ENCODE data around the gene PON3. TPM values are rescaled to one million over a fixed set of nuclear protein-coding genes. Genes with fewer than 3 reads are reported as not detected.

PON3 gene
- total and polyA plus RNA-seq, 2 of the 13 experiments (the other 11 are each of a cell fraction or from before 2014, with no cell fraction given): 23.6 to 37.8 TPM

DNA sequence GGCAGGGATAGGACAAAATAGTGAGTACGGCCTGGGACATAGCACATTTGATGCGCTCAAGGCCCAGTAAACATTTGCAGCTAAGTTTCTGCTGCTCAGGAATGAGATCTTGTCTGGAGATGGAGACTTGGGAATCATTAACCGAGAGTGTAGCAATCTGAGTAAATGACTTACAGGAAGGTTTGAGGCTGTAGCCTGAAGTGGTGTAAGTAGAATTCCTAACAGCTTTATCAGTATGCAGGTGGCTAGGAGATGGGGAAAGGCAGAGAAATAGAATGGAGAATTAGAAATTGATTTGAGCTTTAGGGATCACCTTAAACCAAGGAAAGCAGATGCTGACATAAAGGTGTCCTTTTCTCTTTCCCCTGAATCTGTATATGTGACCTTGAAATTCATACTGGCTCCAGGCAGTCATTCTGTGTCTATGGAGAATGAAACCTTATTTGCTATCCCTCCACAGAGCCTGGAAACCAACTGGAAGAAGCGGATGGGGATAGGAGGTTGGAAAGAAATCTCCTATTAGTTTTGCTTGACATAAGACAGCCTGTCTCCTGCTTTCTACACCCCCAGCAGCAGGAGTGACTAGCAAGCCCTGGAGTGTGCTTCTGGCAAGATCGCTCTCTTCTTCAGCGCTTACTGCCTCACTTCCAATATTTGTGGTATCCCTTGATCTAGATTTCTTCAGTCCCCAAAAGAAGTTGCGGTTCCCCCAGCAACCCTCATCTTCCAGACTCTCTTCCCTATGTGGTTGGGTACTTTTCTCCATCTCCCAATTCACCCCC, 45.1 kb upstream of the PON3 start (continued):
- TF ChIP-seq, protein P1, sequence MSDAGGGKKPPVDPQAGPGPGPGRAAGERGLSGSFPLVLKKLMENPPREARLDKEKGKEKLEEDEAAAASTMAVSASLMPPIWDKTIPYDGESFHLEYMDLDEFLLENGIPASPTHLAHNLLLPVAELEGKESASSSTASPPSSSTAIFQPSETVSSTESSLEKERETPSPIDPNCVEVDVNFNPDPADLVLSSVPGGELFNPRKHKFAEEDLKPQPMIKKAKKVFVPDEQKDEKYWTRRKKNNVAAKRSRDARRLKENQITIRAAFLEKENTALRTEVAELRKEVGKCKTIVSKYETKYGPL (CRISPR knock-in tag; IDR thresholded peaks at IDR 0.05): no peak
- TF ChIP-seq AHDC1 (CRISPR knock-in tag; IDR thresholded peaks at IDR 0.05; ENCODE audit: borderline replicate concordance): no peak; the same call in 1 of the 2 replicates
- TF ChIP-seq ZNF713 (CRISPR knock-in tag; IDR thresholded peaks at IDR 0.05): no peak
- no peak for TF ChIP-seq ZNF362 (CRISPR knock-in tag; IDR thresholded peaks at IDR 0.05; ENCODE audit: borderline replicate concordance)
- no peak for TF ChIP-seq DNMT1 (CRISPR knock-in tag; IDR thresholded peaks at IDR 0.05)
- no peak for TF ChIP-seq TRAFD1 (CRISPR knock-in tag; IDR thresholded peaks at IDR 0.05; ENCODE audit: borderline replicate concordance)
- TF ChIP-seq CCDC6 (CRISPR knock-in tag; IDR thresholded peaks at IDR 0.05): no peak
- no peak for TF ChIP-seq STAT5B (CRISPR knock-in tag; IDR thresholded peaks at IDR 0.05)
- TF ChIP-seq, protein P2, sequence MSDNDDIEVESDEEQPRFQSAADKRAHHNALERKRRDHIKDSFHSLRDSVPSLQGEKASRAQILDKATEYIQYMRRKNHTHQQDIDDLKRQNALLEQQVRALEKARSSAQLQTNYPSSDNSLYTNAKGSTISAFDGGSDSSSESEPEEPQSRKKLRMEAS (IDR thresholded peaks at IDR 0.05): no peak
- no peak for TF ChIP-seq ZNF577 (CRISPR knock-in tag; IDR thresholded peaks at IDR 0.05; ENCODE audit: borderline replicate concordance, low read depth)
- no peak for TF ChIP-seq ZFP62 (CRISPR knock-in tag; IDR thresholded peaks at IDR 0.05)
- TF ChIP-seq, protein P3, sequence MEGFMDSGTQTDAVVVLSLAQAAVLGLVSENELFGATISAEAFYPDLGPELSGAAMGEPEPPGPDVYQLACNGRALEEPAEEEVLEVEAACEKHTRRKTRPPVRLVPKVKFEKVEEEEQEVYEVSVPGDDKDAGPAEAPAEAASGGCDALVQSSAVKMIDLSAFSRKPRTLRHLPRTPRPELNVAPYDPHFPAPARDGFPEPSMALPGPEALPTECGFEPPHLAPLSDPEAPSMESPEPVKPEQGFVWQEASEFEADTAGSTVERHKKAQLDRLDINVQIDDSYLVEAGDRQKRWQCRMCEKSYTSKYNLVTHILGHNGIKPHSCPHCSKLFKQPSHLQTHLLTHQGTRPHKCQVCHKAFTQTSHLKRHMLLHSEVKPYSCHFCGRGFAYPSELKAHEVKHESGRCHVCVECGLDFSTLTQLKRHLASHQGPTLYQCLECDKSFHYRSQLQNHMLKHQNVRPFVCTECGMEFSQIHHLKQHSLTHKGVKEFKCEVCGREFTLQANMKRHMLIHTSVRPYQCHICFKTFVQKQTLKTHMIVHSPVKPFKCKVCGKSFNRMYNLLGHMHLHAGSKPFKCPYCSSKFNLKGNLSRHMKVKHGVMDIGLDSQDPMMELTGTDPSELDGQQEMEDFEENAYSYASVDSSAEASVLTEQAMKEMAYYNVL (CRISPR knock-in tag; IDR thresholded peaks at IDR 0.05; ENCODE audit: borderline replicate concordance): no peak
- TF ChIP-seq, protein P4, sequence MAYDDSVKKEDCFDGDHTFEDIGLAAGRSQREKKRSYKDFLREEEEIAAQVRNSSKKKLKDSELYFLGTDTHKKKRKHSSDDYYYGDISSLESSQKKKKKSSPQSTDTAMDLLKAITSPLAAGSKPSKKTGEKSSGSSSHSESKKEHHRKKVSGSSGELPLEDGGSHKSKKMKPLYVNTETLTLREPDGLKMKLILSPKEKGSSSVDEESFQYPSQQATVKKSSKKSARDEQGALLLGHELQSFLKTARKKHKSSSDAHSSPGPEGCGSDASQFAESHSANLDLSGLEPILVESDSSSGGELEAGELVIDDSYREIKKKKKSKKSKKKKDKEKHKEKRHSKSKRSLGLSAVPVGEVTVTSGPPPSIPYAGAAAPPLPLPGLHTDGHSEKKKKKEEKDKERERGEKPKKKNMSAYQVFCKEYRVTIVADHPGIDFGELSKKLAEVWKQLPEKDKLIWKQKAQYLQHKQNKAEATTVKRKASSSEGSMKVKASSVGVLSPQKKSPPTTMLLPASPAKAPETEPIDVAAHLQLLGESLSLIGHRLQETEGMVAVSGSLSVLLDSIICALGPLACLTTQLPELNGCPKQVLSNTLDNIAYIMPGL (CRISPR knock-in tag; IDR thresholded peaks at IDR 0.05; ENCODE audit: borderline replicate concordance in 1 of 2, low read depth in 1 of 2): no peak

All from HepG2 (cell line).